GM19468 (cell line): Measurements from ENCODE around the gene NUDT17.

ENCODE experiments used
- ATAC-seq: cut with Tn5 transposase; IDR thresholded peaks from one replicate; pipeline ENCODE4 v1.9.1; 2021; ENCODE audit warnings: mild to moderate bottlenecking, moderate library complexity, moderate number of reproducible peaks; ENCODE audit not compliant: unreplicated experiment; ENCODE audit errors: extremely low read depth

Gene NUDT17

GRCh38 chr1:145886816-145887215, 41.4 kb downstream of the NUDT17 start:
- ATAC-seq, result no peak

GRCh38 chr1:145887631-145888030, 42.2 kb downstream of the NUDT17 start:
- ATAC-seq, result no peak

- ATAC-seq, result no peak
Measured at GRCh38 chr1:145889722-145890121, 44.3 kb downstream of the NUDT17 start.

GRCh38 chr1:145891143-145891542, 45.7 kb downstream of the NUDT17 start:
- ATAC-seq, result no peak

GRCh38 chr1:145891587-145892485, 46.4 kb downstream of the NUDT17 start:
- no peak for ATAC-seq

- no peak for ATAC-seq
Measured at GRCh38 chr1:145892486-145893087, 47.2 kb downstream of the NUDT17 start.

GRCh38 chr1:145893306-145894055, 48.1 kb downstream of the NUDT17 start:
- ATAC-seq, result no peak

- no peak for ATAC-seq
Measured at GRCh38 chr1:145895471-145895870, 50.0 kb downstream of the NUDT17 start.

GRCh38 chr1:145897969-145898368, 52.5 kb downstream of the NUDT17 start:
- ATAC-seq, result no peak
